ENCODE results near the gene MZB1.

The MZB1 gene

GRCh38 chr5:139389701-139390638 is at the start of gene MZB1:
Gene MZB1 (minus strand): TSS chr5:139389913. CDS start chr5:139389856, 57 bp downstream.
- DNase-seq, result no peak

GRCh38 chr5:139439013-139439903 is 49.5 kb upstream of the MZB1 start, which contains the start of gene DNAJC18:
Gene DNAJC18 (minus strand): TSS chr5:139439525. CDS start chr5:139439445, 80 bp downstream.
- peak; percentile 98 for DNase-seq

- peak; percentile 47 for DNase-seq
These were observed 48.9 kb upstream of the MZB1 start for GRCh38 chr5:139438707-139439012.

- DNase-seq, result no peak
These were observed 46.0 kb upstream of the MZB1 start for GRCh38 chr5:139435676-139436075.

- DNase-seq, result no peak
These were observed 42.0 kb upstream of the MZB1 start for GRCh38 chr5:139431706-139432105.

GRCh38 chr5:139430015-139430414 is 40.3 kb upstream of the MZB1 start:
- DNase-seq, result no peak

- no peak for DNase-seq
These were observed 36.6 kb upstream of the MZB1 start for GRCh38 chr5:139426203-139426885.

GRCh38 chr5:139425497-139425896 is 35.8 kb upstream of the MZB1 start:
- DNase-seq, result no peak

GRCh38 chr5:139422307-139422893 is 32.7 kb upstream of the MZB1 start:
- peak; percentile 56 for DNase-seq

- no peak for DNase-seq
These were observed 29.8 kb upstream of the MZB1 start for GRCh38 chr5:139419226-139420192.

GRCh38 chr5:139418793-139419192 is 29.1 kb upstream of the MZB1 start:
- no peak for DNase-seq

GRCh38 chr5:139417214-139417613 is 27.5 kb upstream of the MZB1 start:
- no peak for DNase-seq

GRCh38 chr5:139416651-139417050 is 26.9 kb upstream of the MZB1 start:
- no peak for DNase-seq

- no peak for DNase-seq
These were observed 26.2 kb upstream of the MZB1 start for GRCh38 chr5:139415869-139416268.

- DNase-seq, result no peak
These were observed 25.6 kb upstream of the MZB1 start for GRCh38 chr5:139415221-139415861.

GRCh38 chr5:139414581-139415130 is 24.9 kb upstream of the MZB1 start:
- DNase-seq, result no peak

- DNase-seq, result no peak
These were observed 24.2 kb upstream of the MZB1 start for GRCh38 chr5:139413963-139414362.

- no peak for DNase-seq
These were observed 23.4 kb upstream of the MZB1 start for GRCh38 chr5:139413153-139413552.

- no peak for DNase-seq
These were observed 21.5 kb upstream of the MZB1 start for GRCh38 chr5:139410993-139411828.

All from retina (tissue), 1 donor.